Coronary artery (tissue), 2 donors: ENCODE data around the gene CACNA1C.

Experiments
- DNase-seq: peaks from one replicate; pipeline ENCODE4 v3.0.0-alpha.2; 2017; ENCODE audit warnings: low spot score
- H3K27ac ChIP-seq, 2 donors: fragments of 200-600 bp; sonication (generic); one replicate each; pipeline ENCODE4 v1.5.1; 2016 to 2019
- H3K4me3 ChIP-seq: fragments of 200-600 bp; sonication (generic); 2 replicates; pipeline ENCODE4 v1.5.1; 2016; ENCODE audit warnings: mild to moderate bottlenecking, moderate library complexity
- TF ChIP-seq, protein P1 (sequence below): fragments of 200-600 bp; sonication (generic); IDR thresholded peaks from one replicate; pipeline ENCODE4 v1.5.1; 2019; ENCODE audit warnings: antibody characterized with exemption

CACNA1C gene

DNA sequence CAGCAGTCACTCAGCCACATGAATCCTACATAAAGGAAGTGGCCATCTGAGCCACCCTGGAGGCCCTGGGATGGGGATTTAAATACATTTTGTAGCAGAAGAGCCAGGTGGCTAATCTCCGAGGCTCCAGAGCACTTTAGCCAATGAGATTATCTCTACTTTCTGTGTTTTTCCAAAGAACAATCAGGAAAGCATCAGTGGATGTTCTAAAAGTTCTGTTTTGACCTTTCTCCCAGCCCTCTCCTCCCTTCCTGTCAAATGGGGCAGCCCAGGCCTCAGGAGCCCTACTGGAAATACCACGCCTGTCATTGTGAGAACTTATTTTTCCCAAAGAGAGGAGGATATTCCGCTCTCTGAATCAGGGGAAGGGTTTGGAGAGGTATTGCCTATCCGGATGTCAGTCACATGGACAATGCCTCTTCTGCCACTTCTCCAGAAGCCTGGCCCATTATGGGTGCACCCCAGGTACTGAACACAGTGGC lies 405.2 kb downstream of the CACNA1C start:
- Histone ChIP-seq H3K27ac (peak overlapping the region in 1 of 2 donors; percentile 18), H3K4me3 (no peak overlapping the region)
- DNase-seq, result no peak
- TF ChIP-seq, protein P1, sequence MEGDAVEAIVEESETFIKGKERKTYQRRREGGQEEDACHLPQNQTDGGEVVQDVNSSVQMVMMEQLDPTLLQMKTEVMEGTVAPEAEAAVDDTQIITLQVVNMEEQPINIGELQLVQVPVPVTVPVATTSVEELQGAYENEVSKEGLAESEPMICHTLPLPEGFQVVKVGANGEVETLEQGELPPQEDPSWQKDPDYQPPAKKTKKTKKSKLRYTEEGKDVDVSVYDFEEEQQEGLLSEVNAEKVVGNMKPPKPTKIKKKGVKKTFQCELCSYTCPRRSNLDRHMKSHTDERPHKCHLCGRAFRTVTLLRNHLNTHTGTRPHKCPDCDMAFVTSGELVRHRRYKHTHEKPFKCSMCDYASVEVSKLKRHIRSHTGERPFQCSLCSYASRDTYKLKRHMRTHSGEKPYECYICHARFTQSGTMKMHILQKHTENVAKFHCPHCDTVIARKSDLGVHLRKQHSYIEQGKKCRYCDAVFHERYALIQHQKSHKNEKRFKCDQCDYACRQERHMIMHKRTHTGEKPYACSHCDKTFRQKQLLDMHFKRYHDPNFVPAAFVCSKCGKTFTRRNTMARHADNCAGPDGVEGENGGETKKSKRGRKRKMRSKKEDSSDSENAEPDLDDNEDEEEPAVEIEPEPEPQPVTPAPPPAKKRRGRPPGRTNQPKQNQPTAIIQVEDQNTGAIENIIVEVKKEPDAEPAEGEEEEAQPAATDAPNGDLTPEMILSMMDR, result no peak

DNA sequence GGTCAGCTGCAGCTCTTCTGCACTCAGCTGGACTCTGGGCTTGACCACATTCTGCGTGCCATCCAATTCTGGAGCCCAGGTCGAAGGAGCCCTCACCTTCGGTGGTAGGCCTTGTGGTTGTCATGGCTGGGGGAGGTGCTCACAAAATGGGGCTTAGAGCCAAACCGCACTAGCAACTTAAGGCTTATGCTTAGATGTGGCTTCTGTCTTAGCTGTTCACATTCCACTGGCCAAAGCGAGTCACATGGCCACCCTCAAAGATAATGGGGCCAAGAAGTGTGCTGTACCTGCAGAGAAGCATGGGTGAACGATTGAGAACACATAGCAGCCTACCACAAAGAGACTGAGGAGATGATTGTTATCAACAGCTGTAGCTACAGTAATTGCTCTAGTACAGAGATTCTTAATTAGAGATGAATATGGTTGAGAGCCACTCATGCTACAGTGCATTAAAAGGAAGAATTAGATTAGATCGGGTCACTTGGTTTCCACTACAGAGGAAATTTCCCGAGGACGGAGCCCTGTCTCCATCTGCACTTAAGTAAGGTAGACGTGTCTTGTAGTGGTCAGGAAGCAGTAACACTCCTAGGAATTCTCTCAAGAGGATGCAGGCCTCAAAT lies 407.4 kb downstream of the CACNA1C start:
- H3K27ac ChIP-seq, result no peak overlapping the region
- no peak overlapping the region for H3K4me3 ChIP-seq
- DNase-seq, result no peak
- TF ChIP-seq, protein P1, result no peak

DNA sequence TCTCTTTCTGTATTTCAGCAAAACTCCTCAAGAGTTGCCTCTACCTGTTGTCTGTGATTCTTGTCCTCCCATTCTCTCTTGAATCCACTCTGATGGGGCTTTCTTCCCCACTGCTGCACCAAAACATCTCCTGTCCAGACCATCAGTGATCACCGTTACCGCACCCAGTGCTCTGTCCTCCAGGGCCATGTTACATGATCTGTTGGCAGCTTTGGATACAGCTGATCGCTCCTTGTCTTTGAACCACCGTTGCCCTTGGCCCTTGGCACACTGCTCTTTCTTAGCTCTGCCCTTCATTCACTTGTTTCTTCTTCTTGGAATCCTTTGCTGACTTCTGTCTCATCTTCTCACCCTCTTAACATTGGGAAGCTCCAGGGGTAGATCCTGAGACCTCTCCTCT lies 408.3 kb downstream of the CACNA1C start:
- TF ChIP-seq, protein P1, result no peak
- no peak for DNase-seq
- Histone ChIP-seq H3K4me3 (no peak overlapping the region), H3K27ac (no peak overlapping the region)

DNA sequence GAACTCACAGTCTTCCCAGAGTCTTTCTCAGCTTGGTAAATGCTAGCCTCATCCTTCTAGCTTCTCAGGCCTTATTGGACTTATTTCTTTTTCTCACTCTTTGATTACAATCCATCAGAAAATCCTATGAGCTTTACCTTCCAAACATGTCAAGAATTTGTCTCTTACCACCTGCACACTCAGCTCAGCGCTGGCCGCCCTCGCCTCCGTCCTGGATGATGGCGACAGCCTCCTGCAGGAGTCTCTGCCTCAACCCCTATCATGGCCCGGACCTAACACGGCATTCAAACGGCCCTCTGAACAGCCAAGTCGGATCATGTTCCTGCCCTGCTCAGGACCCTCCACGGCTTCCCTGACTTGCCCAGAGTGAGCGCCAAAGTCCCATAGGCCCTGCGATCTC lies 408.9 kb downstream of the CACNA1C start:
- no peak for DNase-seq
- no peak overlapping the region for H3K4me3 ChIP-seq
- TF ChIP-seq, protein P1, result no peak
- no peak overlapping the region for H3K27ac ChIP-seq

DNA sequence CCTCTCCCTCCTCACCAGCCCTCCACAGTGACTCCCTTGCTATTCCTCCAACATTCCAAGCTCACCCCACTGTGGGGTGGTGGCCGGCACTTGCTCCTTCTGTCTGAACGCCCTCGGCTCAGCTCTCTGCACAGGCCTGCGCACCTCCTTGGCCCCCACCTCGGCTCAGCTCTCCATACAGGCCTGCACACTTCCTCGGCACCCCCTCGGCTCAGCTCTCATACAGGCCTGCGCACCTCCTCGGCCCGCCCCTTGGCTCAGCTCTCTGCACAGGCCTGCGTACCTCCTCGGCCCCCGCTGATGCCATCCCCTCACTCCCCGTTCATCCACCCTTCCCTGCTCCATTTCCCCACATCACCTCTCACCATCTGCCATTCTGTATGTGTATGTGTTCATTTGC lies 409.3 kb downstream of the CACNA1C start:
- Histone ChIP-seq H3K4me3 (no peak overlapping the region), H3K27ac (no peak overlapping the region)
- TF ChIP-seq, protein P1, result no peak
- DNase-seq, result no peak

DNA sequence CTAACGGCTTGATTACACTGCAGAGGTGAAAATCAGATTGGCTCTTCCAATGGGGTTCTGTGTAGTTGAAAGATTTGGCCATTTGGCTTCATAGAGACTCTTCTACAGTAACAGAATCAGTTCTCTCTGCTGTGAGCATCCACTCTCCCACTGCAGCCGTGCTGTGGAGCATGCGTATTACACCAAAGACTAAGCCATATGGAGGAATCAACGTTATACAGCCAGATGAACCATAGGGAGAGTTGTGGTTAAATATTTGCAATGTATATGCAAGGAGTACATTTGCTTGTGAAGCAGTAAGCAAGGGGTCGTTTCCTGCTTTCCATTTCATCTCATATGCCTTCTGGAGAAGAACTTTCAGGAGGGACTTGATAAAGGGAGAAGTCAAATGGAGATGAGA lies 410.9 kb downstream of the CACNA1C start:
- DNase-seq, result no peak
- no peak overlapping the region for H3K27ac ChIP-seq
- no peak overlapping the region for H3K4me3 ChIP-seq
- TF ChIP-seq, protein P1, result no peak

DNA sequence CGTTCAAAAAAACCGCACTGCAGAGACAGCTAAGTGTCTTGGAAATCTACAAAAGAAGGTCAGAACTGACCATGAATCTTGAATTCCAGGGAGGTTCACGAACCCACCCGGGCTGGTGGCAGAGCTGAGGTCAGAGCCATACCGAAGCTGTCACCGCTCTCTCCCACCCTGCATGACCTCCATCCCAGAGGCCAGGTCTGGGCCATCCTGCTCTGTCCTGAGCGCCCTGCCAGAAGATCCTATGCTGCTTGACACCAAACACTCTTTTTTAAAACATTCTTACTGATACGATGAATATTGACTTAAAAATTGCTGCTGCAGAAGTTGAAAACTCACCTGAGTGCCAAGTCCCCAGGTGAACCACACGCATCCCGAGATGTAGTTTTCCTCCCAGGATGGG lies 412.9 kb downstream of the CACNA1C start:
- Histone ChIP-seq H3K4me3 (no peak overlapping the region), H3K27ac (no peak overlapping the region)
- TF ChIP-seq, protein P1, result no peak
- no peak for DNase-seq
